Fibroblast of skin of left quadriceps (primary cell): Measurements from ENCODE around the gene TBX19.

Experiments used
- DNase-seq, 2 experiments: peaks; one replicate each; pipeline ENCODE4 v3.0.0-alpha.2; 2013; ENCODE audit warnings: low read depth in 2 of 2

TBX19 gene

DNA sequence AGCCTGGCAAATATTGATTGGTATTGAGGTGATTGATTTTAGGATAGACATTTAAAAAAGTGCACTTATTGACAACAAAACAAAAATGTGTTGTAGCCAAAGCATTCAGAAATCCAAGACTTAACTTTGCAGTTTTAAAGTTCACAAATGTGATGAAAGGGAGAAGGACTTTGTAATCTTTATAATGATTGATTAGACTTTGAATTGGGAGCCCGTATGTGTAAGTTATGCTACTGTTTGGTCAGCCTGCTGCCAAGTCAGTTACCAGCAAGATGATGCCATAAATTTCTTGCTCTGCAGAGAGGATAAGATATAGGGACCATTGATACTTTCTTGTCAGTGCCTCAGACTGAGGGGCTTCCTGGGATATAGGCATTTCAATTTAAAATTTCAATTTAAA lies 39.5 kb downstream of the TBX19 start:
- DNase-seq, result no peak

- DNase-seq, result peak; percentile 61 to 66
Measured at GRCh38 chr1:168320800-168321450, 40.2 kb downstream of the TBX19 start.

DNA sequence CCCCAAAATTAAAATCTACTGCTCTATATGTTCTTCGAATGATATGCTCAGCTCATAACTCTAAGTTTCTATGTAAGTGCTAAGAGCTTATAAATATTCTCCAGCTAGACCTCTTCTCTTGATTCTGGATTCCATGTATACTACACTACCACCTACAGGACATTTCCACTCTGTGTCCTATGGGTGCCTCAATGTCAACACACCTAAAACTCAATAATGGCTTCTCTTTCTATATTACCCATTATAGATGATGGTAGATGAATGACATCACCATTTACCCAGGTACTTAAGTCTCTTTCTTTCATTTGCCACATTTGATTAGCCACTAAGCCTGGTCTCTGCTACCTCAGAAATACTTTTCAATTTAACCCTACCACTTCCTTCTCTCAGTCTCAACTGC lies 41.3 kb downstream of the TBX19 start:
- no peak for DNase-seq

DNA sequence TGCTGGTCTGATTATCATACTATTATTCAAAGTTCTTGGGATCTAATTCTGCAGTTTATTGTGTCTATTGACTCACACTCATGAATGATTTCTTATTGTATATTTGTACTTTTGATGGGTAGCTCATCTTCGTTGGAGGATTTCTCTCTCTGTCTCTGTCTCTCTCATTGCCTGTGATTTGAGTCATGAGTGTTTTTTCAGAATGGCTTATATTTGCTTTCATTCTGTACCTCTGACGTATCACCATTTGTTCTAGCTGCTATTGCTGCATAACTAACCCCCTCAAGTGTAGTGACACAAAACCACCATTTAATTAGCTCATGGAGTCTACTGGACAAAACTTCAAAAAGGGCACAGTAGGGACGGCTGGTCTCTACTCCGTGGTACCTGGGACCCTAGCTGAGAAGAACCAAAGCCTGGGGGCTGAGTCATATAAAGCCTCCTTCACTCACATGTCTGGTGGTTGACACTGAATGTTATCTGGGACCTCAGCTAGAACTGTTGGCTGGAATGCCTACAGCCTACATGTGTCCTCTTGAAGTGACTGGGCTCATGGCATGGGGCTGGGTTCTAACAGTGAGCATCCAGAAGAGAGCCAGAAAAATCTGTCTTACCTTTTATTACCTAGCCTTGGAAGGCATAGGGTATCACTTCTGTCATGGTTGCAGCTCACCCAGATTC lies 44.2 kb downstream of the TBX19 start:
- no peak for DNase-seq

- DNase-seq, result no peak
Measured at GRCh38 chr1:168328731-168329364, 48.2 kb downstream of the TBX19 start.

- no peak for DNase-seq
Measured at GRCh38 chr1:168330285-168330684, 49.6 kb downstream of the TBX19 start.

GRCh38 chr1:168331569-168331968 lies 50.9 kb downstream of the TBX19 start:
- no peak for DNase-seq

DNA sequence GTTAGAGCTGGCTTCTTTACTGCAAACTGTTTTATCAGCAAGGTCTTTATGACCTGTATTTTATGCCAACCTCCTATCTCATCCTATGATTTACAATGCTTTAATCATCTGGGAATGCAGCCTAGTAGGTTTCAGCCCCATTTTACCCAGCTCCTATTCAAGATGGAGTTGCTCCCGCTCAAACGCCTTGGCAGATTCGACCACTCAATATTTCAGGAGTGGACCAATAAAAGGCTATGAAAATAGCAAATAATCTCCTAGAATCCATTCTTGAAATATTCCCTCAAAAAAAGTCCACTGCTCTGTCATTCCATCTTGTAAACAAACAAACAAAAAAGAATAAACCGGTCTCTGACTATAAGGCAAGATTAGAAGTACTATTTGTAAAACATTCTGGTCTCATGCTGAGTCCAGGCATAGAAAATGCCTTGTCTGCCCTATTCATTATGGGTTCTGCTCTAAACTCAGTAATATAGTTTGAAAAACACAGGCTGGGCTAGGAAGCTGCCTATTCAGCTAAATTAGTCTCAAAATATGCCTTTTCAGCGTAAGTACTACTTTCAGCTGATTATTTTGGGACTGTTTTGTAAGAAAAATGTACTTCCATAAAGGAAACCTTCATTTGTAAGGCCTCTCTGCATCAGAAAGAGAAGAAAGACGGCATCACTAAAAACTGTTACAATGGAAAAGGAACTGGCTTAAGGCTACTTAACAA lies 53.0 kb downstream of the TBX19 start:
- no peak for DNase-seq

GRCh38 chr1:168335500-168335899 lies 54.8 kb downstream of the TBX19 start:
- DNase-seq, result no peak

DNA sequence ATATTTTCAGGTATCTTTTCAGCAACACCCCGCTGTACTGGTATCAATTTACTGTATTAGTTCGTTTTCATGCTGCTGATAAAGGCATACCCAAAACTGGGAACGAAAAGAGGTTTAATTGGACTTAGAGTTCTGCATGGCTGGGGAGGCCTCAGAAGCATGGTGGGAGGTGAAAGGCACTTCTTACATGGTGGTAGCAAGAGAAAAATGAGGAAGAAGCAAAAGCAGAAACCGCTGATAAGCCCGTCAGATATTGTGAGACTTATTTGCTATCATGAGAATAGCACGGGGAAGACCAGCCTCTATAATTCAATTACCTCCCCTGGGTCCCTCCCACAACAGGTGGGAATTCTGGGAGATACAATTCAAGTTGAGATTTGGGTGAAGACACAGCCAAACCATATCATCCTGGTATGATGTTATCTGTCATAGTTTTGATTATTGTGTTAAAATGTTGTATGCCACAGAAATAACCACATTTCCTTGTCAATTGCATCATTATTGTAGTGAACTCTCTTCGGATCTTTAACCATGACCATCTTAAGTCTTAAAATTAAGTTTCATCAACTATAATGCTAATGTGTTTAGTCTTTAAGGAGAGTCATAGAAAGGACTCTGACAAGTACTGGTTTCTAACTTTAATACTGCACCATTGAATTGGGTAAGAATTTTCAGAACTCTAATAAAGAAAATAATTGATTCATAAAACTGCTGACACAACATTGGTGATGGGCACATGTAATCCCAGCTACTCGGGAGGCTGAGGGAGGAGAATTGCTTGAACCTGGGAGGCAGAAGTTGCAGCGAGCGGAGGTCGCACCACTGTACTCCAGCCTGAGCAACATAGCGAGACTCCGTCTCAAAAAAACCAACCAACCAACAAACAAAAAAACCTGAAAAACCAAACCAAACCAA lies 58.2 kb downstream of the TBX19 start:
- no peak for DNase-seq

DNA sequence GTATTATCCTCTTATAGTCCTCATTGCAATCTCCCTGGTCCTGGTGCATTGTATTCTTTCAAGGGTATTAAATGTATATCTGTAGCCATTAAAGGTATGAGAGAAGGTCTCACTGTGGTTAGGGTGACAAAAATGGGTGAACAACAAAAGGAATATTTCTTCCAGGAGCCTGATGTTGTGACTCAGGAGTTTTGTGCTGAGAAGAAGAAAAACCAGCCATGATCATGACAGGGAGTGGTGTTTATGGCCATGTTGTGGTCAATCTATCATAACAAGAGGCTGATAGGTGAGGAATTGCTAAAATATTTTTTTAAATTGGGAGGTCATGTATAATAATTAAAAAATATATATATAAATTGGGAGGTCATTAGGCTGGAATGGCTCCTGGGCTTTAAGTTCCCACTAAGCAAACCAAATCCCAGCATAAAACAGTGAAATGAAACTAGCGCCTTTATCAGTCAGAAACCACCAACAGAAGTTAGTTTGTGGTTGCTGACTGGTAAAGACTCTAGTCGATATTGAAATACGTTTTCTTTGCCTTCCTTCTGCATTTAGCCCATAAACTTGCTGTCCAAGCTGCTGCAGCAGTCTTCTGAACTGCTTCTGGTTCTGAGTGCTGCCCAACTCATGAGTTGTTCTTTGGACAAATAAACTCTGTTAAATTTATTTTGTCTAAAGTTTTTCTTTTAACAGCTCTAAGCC lies 60.3 kb downstream of the TBX19 start:
- no peak for DNase-seq

GRCh38 chr1:168341483-168341975 lies 60.9 kb downstream of the TBX19 start:
- no peak for DNase-seq

- DNase-seq, result peak; percentile 45 to 55
Measured at GRCh38 chr1:168342572-168343280, 62.0 kb downstream of the TBX19 start.

GRCh38 chr1:168343566-168343965 lies 62.9 kb downstream of the TBX19 start:
- DNase-seq, result no peak

GRCh38 chr1:168344517-168344916 lies 63.8 kb downstream of the TBX19 start:
- DNase-seq, result no peak

DNA sequence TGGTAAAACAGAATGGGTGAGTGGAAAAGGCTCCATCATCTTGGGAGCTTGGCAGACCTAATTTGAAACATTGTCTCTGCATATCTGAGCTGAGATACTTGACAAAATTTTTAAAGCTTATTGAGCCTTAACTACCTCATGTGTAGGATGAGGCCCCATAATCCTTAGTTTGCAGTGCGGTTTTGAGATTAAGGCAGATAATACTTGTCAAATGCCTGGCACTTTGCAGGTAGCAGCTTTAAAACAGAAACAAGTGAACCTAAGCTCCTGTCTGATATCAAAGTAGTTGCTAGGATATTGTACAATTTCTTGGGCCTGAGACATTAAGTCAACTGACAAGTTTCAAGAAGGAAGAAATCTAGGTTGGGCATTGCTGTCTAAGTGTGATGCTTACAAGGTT lies 65.3 kb downstream of the TBX19 start:
- DNase-seq, result no peak

GRCh38 chr1:168347630-168348029 lies 67.0 kb downstream of the TBX19 start:
- no peak for DNase-seq

GRCh38 chr1:168348146-168348709 lies 67.6 kb downstream of the TBX19 start:
- DNase-seq, result no peak
